HG03060 (cell line): Measurements from ENCODE around the gene CA5A.
"Not testable (repeated sequence)": the region's sequence is repeated elsewhere in the genome, so short reads cannot be mapped to it uniquely, and the experiment has no call there.

Experiments used
- ATAC-seq: cut with Tn5 transposase; IDR thresholded peaks from one replicate; pipeline ENCODE4 v1.9.1; 2021; ENCODE audit warnings: low read depth, moderate number of reproducible peaks; ENCODE audit not compliant: unreplicated experiment

Gene CA5A

DNA sequence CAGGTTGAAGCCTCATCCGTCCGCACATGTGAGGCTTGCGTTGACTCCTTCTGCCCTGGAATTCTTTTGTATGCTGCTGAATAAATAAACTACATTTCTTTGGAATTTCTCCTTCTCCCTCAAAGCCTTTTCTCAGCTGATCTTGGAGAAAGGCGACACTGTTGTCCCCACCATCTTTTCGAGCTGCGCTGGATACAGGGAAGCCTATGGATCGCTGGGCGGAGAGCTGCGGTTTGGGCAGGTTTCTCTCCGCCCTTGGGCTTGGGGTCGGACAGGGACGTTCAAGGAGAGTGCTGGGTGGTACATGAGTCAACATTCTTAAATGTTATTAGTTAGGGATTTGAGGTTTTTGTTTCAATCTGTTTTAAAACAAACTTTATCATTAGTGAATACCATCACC, 35.8 kb downstream of the CA5A start:
- ATAC-seq: not testable (repeated sequence)

GRCh38 chr16:87897521-87898505, 38.5 kb downstream of the CA5A start:
- ATAC-seq: no peak

GRCh38 chr16:87896924-87897520, 39.3 kb downstream of the CA5A start:
- not testable (repeated sequence) for ATAC-seq

- not testable (repeated sequence) for ATAC-seq
Measured at GRCh38 chr16:87896176-87896890, 40.0 kb downstream of the CA5A start.

DNA sequence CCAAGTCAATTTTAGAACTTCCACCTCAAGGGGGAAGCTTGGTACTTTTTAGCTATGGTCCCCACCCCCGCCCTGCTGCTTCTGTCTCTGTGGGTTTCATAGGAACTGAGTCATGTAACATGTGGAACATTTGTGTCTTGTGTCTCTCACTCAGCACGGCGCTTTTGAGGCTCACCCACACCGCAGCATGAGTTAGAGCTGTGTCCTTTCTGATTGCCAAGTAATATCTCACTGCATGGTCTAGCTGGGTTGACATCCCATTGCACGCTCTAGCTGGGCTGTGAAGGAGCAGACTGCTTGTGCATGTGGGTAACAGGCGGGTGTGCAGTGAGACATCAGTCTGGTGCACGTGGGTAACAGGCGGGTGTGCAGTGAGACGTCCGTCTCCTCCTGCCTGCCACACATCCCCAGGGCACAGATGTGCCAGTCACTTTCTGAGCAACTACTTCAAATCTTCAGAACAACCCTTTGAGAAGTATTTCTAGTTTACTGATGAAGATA, 40.6 kb downstream of the CA5A start:
- ATAC-seq: peak; percentile 73

DNA sequence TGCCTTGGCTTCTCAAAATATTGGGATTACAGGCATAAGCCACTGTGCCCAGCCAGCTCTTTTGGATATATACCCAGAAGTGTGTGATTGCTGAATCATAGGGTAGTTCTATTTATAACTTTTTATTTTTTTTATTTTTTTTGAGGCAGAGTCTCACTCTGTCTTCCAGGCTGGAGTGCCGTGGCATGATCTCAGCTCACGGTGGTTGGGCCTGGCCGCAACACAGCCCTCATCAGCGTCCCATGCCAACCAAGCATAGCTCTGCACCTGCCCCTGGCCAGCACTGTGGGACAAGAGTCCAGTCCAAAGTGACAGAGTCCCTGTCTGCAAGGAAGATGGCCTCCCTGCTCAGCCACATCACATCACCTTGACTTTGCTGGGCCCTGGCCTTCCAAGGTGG, 42.3 kb downstream of the CA5A start:
- not testable (repeated sequence) for ATAC-seq

GRCh38 chr16:87891764-87892163, 44.6 kb downstream of the CA5A start:
- ATAC-seq: no peak

- not testable (repeated sequence) for ATAC-seq
Measured at GRCh38 chr16:87889762-87890161, 46.6 kb downstream of the CA5A start.

DNA sequence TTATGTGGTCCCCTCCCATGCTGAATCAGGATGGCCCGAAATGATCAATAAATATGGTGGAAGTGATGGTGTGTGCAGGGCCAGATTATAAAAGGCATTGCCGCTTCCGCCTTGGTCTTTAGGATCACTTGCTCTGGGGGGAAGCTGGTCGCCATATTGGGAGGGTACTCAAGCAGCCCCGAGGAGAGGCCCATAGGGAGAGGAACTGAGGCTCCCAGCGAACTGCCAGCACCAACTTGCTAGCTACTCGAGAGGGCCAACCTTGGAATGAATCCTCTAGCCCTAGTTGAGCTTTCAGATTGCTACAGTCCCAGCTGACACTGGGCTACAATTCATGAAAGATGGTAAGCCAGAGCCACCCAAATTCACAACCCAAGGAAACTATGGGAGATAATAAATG, 48.0 kb downstream of the CA5A start:
- ATAC-seq: not testable (repeated sequence)

- ATAC-seq: not testable (repeated sequence)
Measured at GRCh38 chr16:87887931-87888330, 48.4 kb downstream of the CA5A start.

- not testable (repeated sequence) for ATAC-seq
Measured at GRCh38 chr16:87885371-87885967, 50.9 kb downstream of the CA5A start.

DNA sequence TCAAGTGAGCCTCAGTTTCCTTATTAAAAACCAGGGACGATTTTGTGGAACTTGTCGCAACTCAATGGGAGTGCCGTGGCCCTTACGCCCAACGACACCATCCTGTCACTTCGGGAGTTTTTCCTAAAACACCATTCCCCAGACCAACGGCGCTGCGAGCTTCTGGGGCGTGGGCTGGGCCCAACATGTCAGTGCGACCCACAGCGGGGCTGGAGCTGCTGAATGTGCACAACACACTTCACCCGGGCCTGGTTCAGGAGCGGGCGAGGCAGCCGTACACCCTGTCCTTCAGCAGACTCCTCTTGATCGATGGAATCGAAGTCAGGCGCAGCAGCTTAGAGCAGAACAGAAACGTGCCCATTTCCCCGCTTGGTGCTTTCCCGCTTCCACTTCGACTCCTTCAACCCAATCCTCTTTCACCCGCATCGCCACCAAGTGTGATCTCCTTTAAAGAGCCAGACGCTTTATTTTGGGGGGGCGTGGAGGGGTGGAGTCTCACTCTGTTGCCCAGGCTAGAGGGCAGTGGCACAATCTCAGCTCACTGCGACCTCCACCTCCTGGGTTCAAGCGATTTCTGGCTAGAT, 53.8 kb downstream of the CA5A start:
- ATAC-seq: no peak

DNA sequence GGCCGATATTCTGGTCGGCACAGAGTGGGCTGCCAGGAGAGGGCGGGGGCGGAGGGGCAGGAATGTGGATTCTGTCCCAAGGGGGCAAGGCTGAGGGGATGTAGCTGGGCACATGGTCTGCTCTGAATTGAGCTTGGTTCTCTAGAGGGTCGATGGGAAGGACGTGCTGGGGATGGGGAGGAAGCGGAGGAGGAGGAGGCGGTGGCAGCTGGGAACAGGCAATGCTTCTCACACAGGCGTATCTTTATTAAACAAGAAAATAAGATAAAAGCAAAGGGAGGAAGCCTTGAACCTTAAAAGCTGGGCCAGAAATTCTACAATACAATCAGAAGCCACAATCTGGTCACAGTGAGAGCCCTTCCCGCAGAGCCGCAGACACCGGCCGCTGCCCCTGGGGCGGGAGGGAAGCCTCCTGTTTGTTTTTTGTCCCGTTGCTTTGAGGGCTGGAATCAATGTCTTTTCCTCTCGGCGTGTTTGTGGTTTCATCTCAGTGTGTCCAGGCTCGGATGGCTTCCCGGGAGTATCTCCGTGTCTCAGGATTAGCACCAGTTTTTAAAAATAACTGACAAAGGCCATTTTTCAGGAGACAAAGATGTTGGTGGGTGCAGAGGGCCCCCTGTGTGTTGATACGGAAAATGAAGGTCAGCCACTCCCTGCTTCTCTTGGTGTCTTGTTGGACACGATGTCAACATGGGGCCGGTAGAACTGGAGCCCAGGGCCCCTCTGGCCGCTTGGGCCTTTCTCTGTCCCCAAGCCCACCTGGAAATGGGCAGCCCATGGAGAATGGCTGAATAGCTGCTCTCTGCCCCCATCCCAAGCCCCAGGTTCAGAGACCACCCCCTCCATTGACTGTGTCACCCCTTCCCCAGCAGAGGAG, 54.8 kb downstream of the CA5A start:
- ATAC-seq: no peak

DNA sequence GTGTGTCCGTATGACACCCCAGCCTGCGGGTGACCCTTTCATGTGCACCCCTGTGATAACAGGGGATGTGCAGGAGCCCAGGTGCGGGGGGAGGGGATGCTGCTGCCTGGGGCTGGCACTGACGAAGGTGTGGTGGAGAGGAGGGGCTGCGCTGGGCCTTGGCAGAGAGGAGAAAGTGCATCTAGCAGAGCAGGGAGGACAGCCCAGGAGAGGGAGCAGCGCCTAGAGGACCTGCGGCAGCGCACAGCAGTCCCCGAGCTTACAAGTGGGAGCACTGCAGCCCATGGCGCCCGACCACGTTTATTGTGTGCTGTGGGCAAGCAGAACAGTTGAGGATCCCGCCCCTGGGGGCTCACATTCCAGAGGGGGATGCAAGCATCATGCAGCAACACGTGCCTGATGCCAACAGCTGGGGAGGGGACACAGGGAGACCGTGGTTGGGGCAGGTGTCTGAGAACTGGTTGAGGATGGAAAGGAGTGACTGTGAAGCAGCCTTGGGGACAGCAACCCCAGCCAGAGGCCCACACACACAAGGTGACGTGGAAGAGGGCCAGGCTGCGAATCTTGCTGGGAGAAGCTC, 56.1 kb downstream of the CA5A start:
- no peak for ATAC-seq

GRCh38 chr16:87879411-87880013, 56.8 kb downstream of the CA5A start:
- not testable (repeated sequence) for ATAC-seq

DNA sequence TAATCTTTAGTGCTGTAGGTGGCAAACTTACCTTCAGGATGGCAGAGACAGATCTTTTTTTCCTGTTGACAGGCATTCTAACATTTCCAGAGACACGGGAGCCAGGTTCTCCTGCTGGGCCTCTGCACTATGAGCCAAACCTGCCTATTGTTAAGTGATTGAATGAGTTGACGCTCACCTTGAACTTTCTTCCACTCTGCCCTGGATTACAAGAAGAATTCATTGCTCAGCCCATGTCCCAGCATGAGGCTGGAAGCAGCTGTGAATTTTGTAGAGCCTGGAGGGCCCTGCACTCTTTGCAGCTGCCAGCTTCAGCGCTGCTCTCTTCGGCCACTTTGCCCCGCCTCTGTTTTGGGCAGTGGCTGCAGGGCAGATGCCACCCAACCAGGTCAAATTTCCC, 57.6 kb downstream of the CA5A start:
- ATAC-seq: no peak

DNA sequence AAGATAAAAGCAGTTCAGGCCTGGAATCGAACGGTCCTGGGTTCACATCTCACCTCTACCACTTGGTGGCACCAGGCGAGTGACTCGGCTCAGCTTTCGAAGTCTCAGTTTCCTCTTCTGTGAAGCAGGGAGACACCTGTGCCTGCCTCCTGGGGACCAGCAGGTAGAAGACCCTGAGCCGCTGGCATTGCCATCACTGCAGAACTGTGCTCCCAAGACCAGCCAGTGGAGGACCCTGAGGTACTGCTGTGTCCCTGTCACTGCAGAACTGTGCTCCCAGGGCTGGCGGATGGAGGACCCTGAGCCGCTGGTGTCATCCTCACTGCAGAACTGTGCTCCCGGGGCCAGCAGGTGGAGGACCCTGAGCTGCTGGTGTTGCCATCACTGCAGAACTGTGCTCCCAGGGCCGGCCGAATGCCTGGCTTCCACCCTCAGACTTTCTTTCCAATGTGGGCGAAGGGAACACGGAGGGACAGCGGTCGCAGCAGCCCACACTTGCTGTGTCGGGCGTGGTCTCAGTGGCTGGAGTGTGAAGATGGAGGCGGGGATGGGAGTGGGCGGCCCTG, 58.3 kb downstream of the CA5A start:
- no peak for ATAC-seq
